ENCODE measurements around the gene HEATR5A.
"Not testable (repeated sequence)": the region's sequence is repeated elsewhere in the genome, so short reads cannot be mapped to it uniquely, and the experiment has no call there.

Gene HEATR5A

GRCh38 chr14:31278883-31279282 is 141.5 kb downstream of the HEATR5A start:
- no peak for DNase-seq

- no peak for DNase-seq
These were observed 143.3 kb downstream of the HEATR5A start for GRCh38 chr14:31277085-31277484.

- DNase-seq: not testable (repeated sequence)
These were observed 143.9 kb downstream of the HEATR5A start for GRCh38 chr14:31276417-31276816.

- no peak for DNase-seq
These were observed 144.6 kb downstream of the HEATR5A start for GRCh38 chr14:31275731-31276130.

GRCh38 chr14:31271648-31272047 is 148.7 kb downstream of the HEATR5A start:
- DNase-seq: no peak

GRCh38 chr14:31270196-31270772 is 150.1 kb downstream of the HEATR5A start:
- no peak for DNase-seq

- no peak for DNase-seq
These were observed 150.6 kb downstream of the HEATR5A start for GRCh38 chr14:31269634-31270195.

- DNase-seq: no peak
These were observed 152.1 kb downstream of the HEATR5A start for GRCh38 chr14:31268216-31268615.

- no peak for DNase-seq
These were observed 153.7 kb downstream of the HEATR5A start for GRCh38 chr14:31266437-31267331.

- DNase-seq: no peak
These were observed 154.5 kb downstream of the HEATR5A start for GRCh38 chr14:31265701-31266398.

- no peak for DNase-seq
These were observed 156.7 kb downstream of the HEATR5A start for GRCh38 chr14:31263485-31264133.

- no peak for DNase-seq
These were observed 158.3 kb downstream of the HEATR5A start for GRCh38 chr14:31261859-31262731.

- no peak for DNase-seq
These were observed 158.9 kb downstream of the HEATR5A start for GRCh38 chr14:31261523-31261858.

GRCh38 chr14:31259040-31259435 is 161.3 kb downstream of the HEATR5A start:
- not testable (repeated sequence) for DNase-seq

GRCh38 chr14:31258427-31259039 is 161.8 kb downstream of the HEATR5A start:
- DNase-seq: no peak

- not testable (repeated sequence) for DNase-seq
These were observed 162.6 kb downstream of the HEATR5A start for GRCh38 chr14:31257554-31258426.

GRCh38 chr14:31257244-31257553 is 163.2 kb downstream of the HEATR5A start:
- no peak for DNase-seq

GRCh38 chr14:31256534-31257243 is 163.7 kb downstream of the HEATR5A start:
- DNase-seq: no peak

GRCh38 chr14:31255918-31256317 is 164.4 kb downstream of the HEATR5A start:
- DNase-seq: not testable (repeated sequence)

GRCh38 chr14:31255286-31255685 is 165.1 kb downstream of the HEATR5A start:
- no peak for DNase-seq
